Measurements from ENCODE around the gene THBS4. TPM values are rescaled to one million over a fixed set of nuclear protein-coding genes. Genes with fewer than 3 reads are reported as not detected.
"Not testable (repeated sequence)": the region's sequence is repeated elsewhere in the genome, so short reads cannot be mapped to it uniquely, and the experiment has no call there.

Gene THBS4
- total RNA-seq, 1 donor from 2014 or later = 0.98 TPM

DNA sequence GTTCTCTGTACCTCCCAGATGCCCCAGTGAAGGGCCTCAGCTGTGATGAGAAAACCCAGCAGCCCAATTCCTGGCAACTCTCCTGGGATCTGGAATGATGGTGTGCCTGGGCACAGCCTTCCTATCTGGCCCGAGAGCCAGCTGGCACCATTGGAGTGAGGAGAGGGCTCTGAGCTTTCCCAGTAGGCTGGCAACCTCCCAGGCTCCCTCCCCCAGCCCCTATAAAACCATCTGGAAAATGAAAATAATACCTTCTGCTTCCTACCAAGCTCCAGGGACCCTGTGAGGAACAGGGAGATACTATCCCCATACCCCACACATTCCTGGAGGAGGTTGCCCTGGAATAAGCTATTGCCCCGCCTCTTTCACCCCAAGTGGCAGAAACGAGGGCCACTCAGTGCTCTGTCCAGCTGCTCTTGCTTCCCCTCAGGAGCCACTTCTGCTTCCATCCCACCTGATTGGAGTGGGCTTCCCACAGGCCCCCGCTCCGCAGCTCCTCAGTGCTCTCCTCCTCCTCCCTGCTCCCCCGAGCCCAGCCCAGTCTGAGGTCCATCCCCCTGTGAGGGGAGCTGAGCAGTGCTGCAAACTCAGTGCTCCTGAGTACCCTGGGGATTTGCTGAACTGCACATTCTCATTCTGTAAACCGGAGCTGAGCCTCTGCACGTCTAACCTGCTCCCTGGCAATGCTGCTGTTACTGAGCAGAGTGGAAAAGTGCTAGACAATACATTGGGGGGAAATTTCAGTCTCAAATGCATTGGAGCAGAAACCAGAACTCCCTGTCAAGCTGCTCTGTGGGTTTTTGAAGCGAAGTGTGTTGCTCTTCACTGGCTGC, 74.7 kb downstream of the THBS4 start:
- peak overlapping the region in 1 of 2 donors; percentile 22 for H3K4me3 ChIP-seq
- DNase-seq (ENCODE audit: extremely low spot score in 2 of 2) = no peak
- H3K36me3 ChIP-seq = no peaks in the 10 kb centered on the region
- intact Hi-C loops (cut with DNase I) = no loop called here
- H3K27me3 ChIP-seq = no peaks in the 10 kb centered on the region
- TF ChIP-seq POLR2A (IDR thresholded peaks at IDR 0.05) = no peak
- TF ChIP-seq POLR2AphosphoS5 (IDR thresholded peaks at IDR 0.05; ENCODE audit: insufficient read depth in 1 of 2, low read depth in 1 of 2) = no peak
- TF ChIP-seq, protein P1, sequence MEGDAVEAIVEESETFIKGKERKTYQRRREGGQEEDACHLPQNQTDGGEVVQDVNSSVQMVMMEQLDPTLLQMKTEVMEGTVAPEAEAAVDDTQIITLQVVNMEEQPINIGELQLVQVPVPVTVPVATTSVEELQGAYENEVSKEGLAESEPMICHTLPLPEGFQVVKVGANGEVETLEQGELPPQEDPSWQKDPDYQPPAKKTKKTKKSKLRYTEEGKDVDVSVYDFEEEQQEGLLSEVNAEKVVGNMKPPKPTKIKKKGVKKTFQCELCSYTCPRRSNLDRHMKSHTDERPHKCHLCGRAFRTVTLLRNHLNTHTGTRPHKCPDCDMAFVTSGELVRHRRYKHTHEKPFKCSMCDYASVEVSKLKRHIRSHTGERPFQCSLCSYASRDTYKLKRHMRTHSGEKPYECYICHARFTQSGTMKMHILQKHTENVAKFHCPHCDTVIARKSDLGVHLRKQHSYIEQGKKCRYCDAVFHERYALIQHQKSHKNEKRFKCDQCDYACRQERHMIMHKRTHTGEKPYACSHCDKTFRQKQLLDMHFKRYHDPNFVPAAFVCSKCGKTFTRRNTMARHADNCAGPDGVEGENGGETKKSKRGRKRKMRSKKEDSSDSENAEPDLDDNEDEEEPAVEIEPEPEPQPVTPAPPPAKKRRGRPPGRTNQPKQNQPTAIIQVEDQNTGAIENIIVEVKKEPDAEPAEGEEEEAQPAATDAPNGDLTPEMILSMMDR (IDR thresholded peaks at IDR 0.05) = no peak
- H3K9me3 ChIP-seq = no peaks in the 10 kb centered on the region
- H3K4me1 ChIP-seq = peaks cover 7% of the 10 kb centered on the region
- no peak overlapping the region for H3K27ac ChIP-seq

GRCh38 chr5:80111376-80111990, 76.3 kb downstream of the THBS4 start:
- H3K9me3 ChIP-seq; H3K27ac ChIP-seq; H3K36me3 ChIP-seq; H3K4me1 ChIP-seq; intact Hi-C loops (cut with DNase I); H3K27me3 ChIP-seq; H3K4me3 ChIP-seq; DNase-seq (ENCODE audit: extremely low spot score in 2 of 2): not testable (repeated sequence)

- no peaks in the 10 kb centered on the region for H3K9me3 ChIP-seq
- H3K4me3 ChIP-seq = no peak overlapping the region
- H3K4me1 ChIP-seq = peaks cover 3% of the 10 kb centered on the region
- no peak overlapping the region for H3K27ac ChIP-seq
- intact Hi-C loops (cut with DNase I) = no loop called here
- TF ChIP-seq POLR2AphosphoS5 (IDR thresholded peaks at IDR 0.05; ENCODE audit: insufficient read depth in 1 of 2, low read depth in 1 of 2) (no peak), POLR2A (IDR thresholded peaks at IDR 0.05) (no peak)
- TF ChIP-seq, protein P1 (IDR thresholded peaks at IDR 0.05) = no peak
- no peaks in the 10 kb centered on the region for H3K36me3 ChIP-seq
- DNase-seq (ENCODE audit: extremely low spot score in 2 of 2) = no peak
- H3K27me3 ChIP-seq = no peaks in the 10 kb centered on the region
Observed at GRCh38 chr5:80114860-80115259, 79.7 kb downstream of the THBS4 start.

- H3K4me1 ChIP-seq = no peaks in the 10 kb centered on the region
- no peak for DNase-seq (ENCODE audit: extremely low spot score in 2 of 2)
- intact Hi-C loops (cut with DNase I) = no loop called here
- no peak overlapping the region for H3K27ac ChIP-seq
- TF ChIP-seq, protein P1 (IDR thresholded peaks at IDR 0.05) = no peak
- no peaks in the 10 kb centered on the region for H3K9me3 ChIP-seq
- H3K27me3 ChIP-seq = no peaks in the 10 kb centered on the region
- H3K36me3 ChIP-seq = no peaks in the 10 kb centered on the region
- no peak overlapping the region for H3K4me3 ChIP-seq
Observed at GRCh38 chr5:80116000-80116399, 80.9 kb downstream of the THBS4 start.

DNA sequence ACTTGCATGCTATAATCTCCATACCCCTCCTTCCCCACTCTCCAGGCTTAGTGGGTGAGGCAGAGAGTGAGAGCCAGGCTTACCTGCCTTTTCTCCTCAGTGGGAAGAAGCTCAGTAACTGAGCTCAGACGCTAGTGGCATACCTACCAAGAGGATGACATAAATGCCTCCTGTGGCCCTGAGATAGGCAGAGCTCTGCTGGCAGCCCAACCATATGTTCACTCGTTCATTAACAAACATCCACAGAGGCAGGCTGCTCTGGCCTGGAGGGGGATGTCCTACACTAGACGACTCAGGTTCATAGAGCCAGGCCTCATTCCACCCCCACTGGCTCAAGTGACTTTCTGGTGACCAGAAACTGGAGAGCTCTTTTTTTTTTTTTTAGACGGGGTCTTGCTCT, 81.3 kb downstream of the THBS4 start:
- no peaks in the 10 kb centered on the region for H3K4me1 ChIP-seq
- H3K27ac ChIP-seq = no peak overlapping the region
- DNase-seq (ENCODE audit: extremely low spot score in 2 of 2) = no peak
- TF ChIP-seq POLR2AphosphoS5 (IDR thresholded peaks at IDR 0.05; ENCODE audit: insufficient read depth in 1 of 2, low read depth in 1 of 2) (no peak), POLR2A (IDR thresholded peaks at IDR 0.05) (no peak)
- TF ChIP-seq, protein P1 (IDR thresholded peaks at IDR 0.05) = no peak
- H3K4me3 ChIP-seq = no peak overlapping the region
- no peaks in the 10 kb centered on the region for H3K9me3 ChIP-seq
- H3K36me3 ChIP-seq = no peaks in the 10 kb centered on the region
- intact Hi-C loops (cut with DNase I) = no loop called here
- H3K27me3 ChIP-seq = no peaks in the 10 kb centered on the region
